Activated naive CD4-positive, alpha-beta T cell treated with anti-CD3 and anti-CD28 coated beads, Interleukin-2, amount 50 U/mL, for 72 hours (primary cell): ENCODE data around the gene EHD2. TPM values are rescaled to one million over a fixed set of nuclear protein-coding genes. Genes with fewer than 3 reads are reported as not detected.
"Not testable (repeated sequence)": the region's sequence is repeated elsewhere in the genome, so short reads cannot be mapped to it uniquely, and the experiment has no call there.

ENCODE experiments used
- ATAC-seq, 2 donors: fragments of 150-1000 bp; cut with Tn5 transposase; 2 replicates each; pipeline ENCODE4 v1.10.0; 2021; ENCODE audit warnings: mild to moderate bottlenecking in 2 of 2, moderate library complexity in 2 of 2
- DNase-seq, 2 donors: peaks; one replicate each; pipeline ENCODE4 v3.0.0; 2021 to 2022; ENCODE audit warnings: low spot score in 2 of 2
- H3K27ac Mint-ChIP-seq, 2 donors: one replicate each; pipeline ENCODE4 v1.8.0; 2022; ENCODE audit warnings: mild to moderate bottlenecking in 2 of 2, mixed read lengths in 2 of 2
- H3K36me3 Mint-ChIP-seq, 2 donors: one replicate each; pipeline ENCODE4 v1.8.0; 2022; ENCODE audit warnings: mixed read lengths in 2 of 2
- H3K9me3 Mint-ChIP-seq, 2 donors: one replicate each; pipeline ENCODE4 v1.8.0; 2022; ENCODE audit warnings: mixed read lengths in 2 of 2
- total RNA-seq, 2 donors: library from RNA; stranded (reverse); gene quantifications; one replicate each; pipeline ENCODE4 v1.2.3, GENCODE V29; 2022

The EHD2 gene
- 1 to 10 TPM; 1.1 to 2.0 TPM for total RNA-seq

DNA sequence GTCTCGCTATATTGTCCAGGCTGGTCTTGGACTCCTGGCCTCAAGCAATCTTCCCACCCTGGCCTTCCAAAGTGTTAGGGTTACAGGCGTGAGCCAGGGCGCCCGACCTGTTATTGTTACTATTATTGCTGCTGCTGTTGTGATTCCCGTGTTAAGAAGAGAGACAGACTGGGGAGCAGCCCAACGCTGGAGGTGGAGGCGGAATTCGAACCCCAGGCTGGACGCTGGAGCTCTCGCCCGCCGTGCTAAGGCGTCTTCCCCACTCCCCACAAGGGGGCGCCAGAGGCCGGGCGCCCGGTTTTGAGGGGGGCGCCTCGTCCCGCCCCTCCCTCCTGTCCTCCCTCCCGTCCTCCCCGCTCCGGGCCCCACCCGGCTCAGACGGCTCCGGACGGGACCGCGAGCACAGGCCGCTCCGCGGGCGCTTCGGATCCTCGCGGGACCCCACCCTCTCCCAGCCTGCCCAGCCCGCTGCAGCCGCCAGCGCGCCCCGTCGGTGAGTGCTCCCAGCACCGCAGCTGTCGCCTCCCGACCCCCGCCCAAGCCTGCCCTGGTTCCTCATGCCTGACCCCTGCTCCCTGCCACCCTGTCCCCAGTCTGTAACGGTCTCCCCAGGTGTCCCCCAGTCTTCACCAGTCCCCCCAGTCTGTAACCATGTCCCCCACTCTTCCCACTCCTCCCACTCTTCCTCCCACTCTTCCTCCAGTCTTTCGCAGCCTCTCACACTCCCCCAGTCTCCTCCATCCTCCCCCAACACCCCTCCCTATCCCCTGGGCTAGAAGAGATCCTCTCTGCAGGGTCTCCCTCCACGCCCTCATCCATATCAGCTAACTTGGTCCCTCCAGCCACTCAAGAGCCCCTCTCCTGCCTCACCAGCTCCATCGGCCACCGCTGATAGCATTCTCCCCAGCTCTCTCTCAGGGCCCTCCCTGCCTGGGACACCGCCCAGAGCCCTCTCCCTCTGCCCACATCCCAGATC, at the start of gene EHD2:
Gene EHD2 (plus strand): TSS at position 377 of the 976 bp plus-strand sequence. CDS start 3,191 bp downstream, outside the sequence.
- peak in 1 of 2 donors; percentile 70 for DNase-seq
- peak; percentile 86 to 87 for ATAC-seq
- Mint-ChIP-seq H3K9me3 (no peaks in the 10 kb centered on the region), H3K36me3 (peaks cover 0 to 11% of the 10 kb centered on the region in 2 donors), H3K27ac (no peak within 1 kb of the TSS)

DNA sequence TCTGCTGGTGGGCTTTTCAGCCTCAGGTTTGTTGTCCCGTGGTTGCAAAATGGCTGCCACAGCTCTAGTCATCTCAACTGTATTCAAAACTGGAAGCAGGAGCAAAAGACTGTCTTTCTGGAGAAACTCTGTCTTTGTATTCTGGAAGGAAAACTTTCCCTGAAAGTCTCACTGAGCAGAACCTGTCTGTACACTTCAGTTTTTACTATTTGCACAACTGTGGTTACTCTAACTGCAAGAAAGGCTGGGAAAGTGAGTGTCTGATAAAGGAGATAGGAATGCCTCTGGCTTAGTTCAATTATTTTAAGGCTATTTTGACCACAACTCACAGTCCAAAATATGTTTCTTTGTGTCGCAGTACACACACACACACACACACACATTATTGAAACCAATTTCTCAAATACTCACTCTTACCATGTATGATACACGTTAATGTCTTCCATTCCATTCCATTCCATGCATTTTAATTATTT, 49.7 kb upstream of the EHD2 start:
- ATAC-seq (no peak), DNase-seq (no peak)
- H3K9me3 Mint-ChIP-seq: no peaks in the 10 kb centered on the region
- no peaks in the 10 kb centered on the region for H3K36me3 Mint-ChIP-seq
- H3K27ac Mint-ChIP-seq: peak overlapping the region in 1 of 2 donors; percentile 3

DNA sequence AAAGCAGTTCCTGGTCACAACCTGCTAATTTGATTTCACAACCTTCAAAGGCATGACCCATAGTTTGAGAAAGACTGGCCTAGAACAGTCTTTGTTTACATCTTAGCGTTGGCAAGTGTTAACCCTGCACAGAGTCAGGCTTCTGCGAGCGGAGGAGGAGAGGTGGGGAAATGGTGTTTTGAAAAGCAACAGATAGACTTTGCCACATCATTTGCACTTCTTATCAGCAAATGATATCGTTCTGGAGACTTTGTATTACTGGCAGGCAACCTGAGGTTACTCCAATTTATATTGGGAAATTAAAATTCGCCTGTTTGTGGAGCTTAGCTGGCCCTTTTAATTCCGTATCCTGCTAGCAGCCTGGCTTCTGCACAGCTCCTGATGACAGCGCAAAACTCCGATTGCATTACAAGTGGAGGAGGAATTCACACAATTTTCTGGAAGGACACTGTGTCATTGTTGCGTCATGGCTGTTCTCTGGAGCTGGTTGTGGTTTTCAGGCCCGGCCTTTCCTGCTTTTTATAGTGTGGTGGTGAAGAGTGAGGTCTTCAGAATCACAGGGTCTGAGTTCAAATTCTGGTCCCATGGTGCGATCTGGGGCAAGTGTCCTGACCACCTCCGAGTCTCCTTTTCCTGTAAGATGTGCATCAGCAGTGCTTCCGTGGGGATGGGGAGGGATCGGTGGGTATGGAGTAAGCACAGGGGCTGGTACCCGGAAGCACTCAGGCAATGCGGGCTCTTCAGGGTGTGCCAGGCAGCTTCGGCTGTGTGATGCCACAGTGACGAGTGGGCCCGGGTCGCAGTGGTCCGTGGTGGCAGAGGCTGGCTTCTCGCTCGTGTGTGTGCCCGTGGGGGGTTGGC, 49.1 kb upstream of the EHD2 start:
- H3K36me3 Mint-ChIP-seq: no peaks in the 10 kb centered on the region
- ATAC-seq (no peak), DNase-seq (no peak)
- no peaks in the 10 kb centered on the region for H3K9me3 Mint-ChIP-seq
- peak overlapping the region in 1 of 2 donors; percentile 3 for H3K27ac Mint-ChIP-seq

DNA sequence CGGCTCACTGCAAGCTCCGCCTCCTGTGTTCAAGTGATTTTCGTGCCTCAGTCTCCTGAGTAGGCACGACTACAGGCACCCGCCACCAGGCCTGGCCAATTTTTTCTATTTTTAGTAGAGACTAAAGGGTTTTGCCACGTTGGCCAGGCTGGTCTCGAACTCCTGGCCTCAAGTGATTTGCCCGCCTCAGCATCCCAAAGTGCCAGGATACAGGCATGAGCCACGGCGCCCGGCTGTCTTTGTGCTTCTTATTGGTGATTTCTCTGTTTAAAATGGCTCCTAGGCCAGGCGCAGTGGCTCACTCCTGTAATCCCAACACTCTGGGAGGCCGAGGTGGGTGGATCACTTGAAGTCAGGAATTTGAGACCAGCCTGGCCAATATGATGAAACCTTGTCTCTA, 44.7 kb upstream of the EHD2 start:
- DNase-seq, ATAC-seq, H3K27ac Mint-ChIP-seq, H3K36me3 Mint-ChIP-seq, H3K9me3 Mint-ChIP-seq: not testable (repeated sequence)

DNA sequence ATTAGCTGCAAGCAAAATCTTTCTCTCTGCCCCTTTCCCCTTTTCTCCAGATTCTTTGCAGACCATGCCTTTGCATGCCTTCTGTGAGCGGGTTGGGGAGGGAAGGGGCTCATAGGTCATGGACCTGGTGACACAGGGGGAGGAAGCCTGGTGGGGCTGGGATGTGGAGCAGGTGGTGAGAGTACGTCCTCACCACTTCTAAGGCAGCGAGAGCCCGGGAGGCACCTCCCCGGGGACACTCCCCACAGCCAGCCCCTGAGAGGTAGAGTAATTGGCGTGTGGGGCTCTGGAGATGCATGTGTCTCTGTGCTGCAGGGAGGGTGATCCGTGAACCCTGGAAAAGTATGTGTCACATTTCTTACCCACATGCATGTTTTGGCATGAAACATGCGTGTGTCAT, 42.5 kb upstream of the EHD2 start:
- Mint-ChIP-seq H3K9me3 (no peaks in the 10 kb centered on the region), H3K27ac (peak overlapping the region; percentile 58 to 86), H3K36me3 (no peaks in the 10 kb centered on the region)
- ATAC-seq: no peak
- DNase-seq: no peak

DNA sequence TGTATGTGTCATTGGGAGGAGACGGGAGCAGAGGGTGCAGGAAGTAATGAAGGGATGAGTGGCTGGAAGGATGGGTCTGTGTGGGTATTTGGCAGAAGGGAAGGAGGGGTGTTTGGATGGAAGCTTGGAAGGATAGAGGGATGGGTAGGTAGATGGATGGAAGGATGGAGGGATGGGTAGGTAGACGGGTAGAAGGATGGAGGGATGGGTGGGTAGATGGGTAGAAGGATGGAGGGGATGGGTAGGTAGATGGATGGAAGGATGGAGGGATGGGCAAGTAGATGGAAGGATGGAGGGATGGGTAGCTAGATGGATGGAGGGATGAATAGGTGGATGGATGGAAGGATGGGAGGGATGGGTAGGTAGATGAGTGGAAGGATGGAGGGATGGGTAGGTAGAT, 41.7 kb upstream of the EHD2 start:
- DNase-seq (no peak), ATAC-seq (no peak)
- H3K27ac Mint-ChIP-seq: peak overlapping the region; percentile 58 to 86
- H3K36me3 Mint-ChIP-seq: no peaks in the 10 kb centered on the region
- H3K9me3 Mint-ChIP-seq: no peaks in the 10 kb centered on the region

GRCh38 chr19:47673426-47673825, 39.8 kb upstream of the EHD2 start:
- H3K36me3 Mint-ChIP-seq: no peaks in the 10 kb centered on the region
- no peaks in the 10 kb centered on the region for H3K9me3 Mint-ChIP-seq
- ATAC-seq (no peak), DNase-seq (no peak)
- H3K27ac Mint-ChIP-seq: peak overlapping the region in 1 of 2 donors; percentile 68

DNA sequence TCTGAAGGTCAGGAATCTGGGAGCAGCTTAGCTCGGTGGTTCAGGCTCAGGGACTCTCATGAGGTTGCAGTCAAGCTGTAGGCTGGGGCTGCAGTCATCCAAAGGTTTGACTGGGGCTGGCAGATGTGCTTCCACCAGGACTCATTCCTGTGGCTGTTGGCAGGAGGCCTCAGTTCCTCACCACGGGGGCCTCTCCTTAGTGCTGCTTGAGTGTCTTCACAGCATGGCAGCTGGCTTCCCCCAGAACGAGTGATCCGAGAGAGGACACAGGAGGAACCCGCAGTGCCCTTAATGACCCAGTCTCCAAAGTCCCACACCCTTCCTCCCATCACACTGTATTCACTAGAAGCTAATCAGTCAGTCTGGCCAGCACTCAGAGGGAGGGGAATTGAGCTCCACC, 38.7 kb upstream of the EHD2 start:
- Mint-ChIP-seq H3K27ac (peak overlapping the region; percentile 16 to 50), H3K9me3 (no peaks in the 10 kb centered on the region), H3K36me3 (no peaks in the 10 kb centered on the region)
- DNase-seq: no peak
- no peak for ATAC-seq

DNA sequence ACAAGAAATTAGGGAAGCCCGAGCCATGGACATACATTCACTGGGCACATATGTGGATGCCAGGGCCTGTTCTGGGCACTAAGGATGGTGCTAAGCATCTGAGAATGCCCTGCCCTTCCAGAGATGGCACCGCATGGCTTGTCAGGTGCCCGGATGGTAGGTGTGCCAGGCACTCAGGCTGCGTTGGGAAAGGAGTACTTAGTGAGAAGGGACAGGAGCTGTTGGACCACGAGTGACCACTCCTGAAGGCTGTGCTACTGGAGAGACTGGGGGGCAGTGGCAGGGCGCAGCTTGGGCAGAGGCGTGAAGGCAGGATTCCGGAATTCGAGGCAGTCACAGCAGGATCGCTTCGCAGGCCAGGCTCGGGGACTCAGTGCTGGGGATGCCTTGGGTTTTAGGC, 38.0 kb upstream of the EHD2 start:
- H3K27ac Mint-ChIP-seq: peak overlapping the region; percentile 16 to 50
- no peak for ATAC-seq

GRCh38 chr19:47675859-47676258, 37.4 kb upstream of the EHD2 start:
- Mint-ChIP-seq H3K27ac (peak overlapping the region; percentile 16 to 74), H3K36me3 (no peaks in the 10 kb centered on the region), H3K9me3 (no peaks in the 10 kb centered on the region)
- DNase-seq (no peak), ATAC-seq (no peak)

More for the DNA sequence above, 38.0 kb upstream of the EHD2 start:
- no peak for DNase-seq
- Mint-ChIP-seq H3K36me3 (no peaks in the 10 kb centered on the region), H3K9me3 (no peaks in the 10 kb centered on the region)

DNA sequence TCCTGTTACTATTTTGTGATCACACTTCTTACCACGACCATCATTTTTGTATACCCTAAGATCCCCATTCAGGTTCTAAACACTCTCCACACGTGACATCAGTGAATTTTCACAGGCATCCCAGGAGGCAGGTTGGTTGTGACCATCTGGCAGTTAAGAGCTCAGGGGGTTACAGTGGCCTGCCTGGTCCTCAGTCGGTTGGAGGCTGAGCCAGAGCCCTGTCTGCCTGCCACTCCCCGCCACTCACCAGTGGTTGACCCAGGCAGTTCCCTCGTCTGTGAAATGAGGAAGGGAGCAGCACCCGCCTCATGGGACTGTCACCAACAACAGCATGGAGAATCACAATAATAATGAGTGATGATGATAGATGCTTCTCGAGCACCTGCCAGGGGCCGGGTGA, 36.4 kb upstream of the EHD2 start:
- Mint-ChIP-seq H3K36me3 (no peaks in the 10 kb centered on the region), H3K9me3 (no peaks in the 10 kb centered on the region), H3K27ac (no peak overlapping the region)
- DNase-seq (no peak), ATAC-seq (no peak)

DNA sequence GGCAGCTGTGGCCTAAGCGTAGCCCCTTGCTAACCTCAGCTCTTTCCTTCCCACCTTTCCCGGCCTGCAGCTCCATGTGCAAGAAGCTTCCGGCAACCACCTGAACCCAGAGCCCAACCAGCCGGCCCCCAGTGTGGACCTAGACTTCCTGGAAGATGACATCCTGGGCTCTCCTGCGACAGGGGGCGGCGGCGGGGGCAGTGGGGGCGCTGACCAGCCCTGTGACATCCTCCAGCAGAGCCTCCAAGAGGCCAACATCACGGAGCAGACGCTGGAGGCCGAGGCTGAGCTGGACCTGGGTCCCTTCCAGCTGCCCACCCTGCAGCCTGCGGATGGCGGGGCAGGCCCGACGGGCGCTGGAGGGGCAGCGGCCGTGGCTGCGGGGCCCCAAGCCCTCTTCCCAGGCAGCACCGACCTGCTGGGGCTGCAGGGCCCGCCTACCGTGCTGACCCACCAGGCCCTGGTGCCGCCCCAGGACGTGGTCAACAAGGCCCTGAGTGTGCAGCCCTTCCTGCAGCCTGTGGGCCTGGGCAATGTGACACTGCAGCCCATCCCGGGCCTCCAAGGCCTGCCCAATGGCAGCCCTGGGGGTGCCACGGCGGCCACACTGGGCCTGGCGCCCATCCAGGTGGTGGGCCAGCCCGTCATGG, 33.8 kb upstream of the EHD2 start:
- Mint-ChIP-seq H3K27ac (peak overlapping the region in 1 of 2 donors; percentile 70), H3K36me3 (no peaks in the 10 kb centered on the region), H3K9me3 (no peaks in the 10 kb centered on the region)
- DNase-seq (no peak), ATAC-seq (no peak)

DNA sequence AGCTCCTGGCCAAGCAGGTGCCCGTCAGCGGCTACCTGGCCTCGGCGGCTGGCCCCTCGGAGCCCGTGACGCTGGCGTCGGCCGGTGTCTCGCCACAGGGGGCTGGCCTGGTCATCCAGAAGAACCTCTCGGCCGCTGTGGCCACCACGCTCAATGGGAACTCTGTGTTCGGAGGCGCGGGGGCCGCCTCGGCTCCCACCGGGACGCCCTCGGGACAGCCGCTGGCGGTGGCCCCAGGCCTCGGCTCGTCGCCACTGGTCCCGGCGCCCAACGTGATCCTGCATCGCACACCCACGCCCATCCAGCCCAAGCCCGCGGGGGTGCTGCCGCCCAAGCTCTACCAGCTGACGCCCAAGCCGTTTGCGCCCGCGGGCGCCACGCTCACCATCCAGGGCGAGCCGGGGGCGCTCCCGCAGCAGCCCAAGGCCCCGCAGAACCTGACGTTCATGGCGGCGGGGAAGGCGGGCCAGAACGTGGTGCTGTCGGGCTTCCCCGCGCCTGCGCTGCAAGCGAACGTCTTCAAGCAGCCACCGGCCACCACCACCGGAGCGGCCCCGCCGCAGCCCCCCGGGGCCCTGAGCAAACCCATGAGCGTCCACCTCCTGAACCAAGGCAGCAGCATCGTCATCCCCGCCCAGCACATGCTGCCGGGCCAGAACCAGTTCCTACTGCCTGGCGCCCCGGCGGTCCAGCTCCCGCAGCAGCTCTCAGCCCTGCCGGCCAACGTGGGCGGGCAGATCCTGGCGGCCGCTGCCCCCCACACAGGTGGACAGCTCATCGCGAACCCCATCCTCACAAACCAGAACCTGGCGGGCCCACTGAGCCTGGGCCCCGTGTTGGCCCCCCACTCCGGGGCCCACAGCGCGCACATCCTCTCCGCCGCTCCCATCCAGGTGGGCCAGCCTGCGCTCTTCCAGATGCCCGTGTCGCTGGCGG, 33.0 kb upstream of the EHD2 start:
- DNase-seq: no peak
- H3K36me3 Mint-ChIP-seq: no peaks in the 10 kb centered on the region
- no peak for ATAC-seq
- no peaks in the 10 kb centered on the region for H3K9me3 Mint-ChIP-seq
- H3K27ac Mint-ChIP-seq: no peak overlapping the region

- ATAC-seq (no peak), DNase-seq (no peak)
- Mint-ChIP-seq H3K27ac (peak overlapping the region in 1 of 2 donors; percentile 28), H3K36me3 (no peaks in the 10 kb centered on the region), H3K9me3 (no peaks in the 10 kb centered on the region)
These were observed 32.3 kb upstream of the EHD2 start for GRCh38 chr19:47680858-47681332.

DNA sequence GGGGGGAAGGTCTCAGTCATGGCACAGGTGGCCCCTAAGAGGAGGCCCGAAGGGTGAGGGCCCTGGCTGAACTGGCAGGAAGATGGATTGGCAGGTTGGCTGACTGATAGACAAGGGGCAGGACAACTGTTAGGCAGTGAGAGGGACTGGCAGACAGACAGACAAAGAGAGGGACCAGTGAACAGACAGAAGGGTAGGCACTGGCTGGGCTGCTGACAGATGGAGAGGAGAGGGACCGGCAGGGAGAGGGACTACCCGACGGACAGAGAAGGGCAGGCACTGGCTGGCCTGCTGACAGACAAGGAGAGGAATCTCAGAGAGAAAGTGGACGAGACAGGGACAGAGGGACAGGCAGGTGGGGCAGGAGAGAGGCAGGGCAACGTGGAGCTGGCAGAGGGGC, 31.8 kb upstream of the EHD2 start:
- ATAC-seq: no peak
- no peak for DNase-seq
- Mint-ChIP-seq H3K9me3 (no peaks in the 10 kb centered on the region), H3K36me3 (no peaks in the 10 kb centered on the region), H3K27ac (peak overlapping the region; percentile 28 to 81)
